ENCODE data around the gene RLF.

- no peak for TF ChIP-seq POLR2AphosphoS5 (IDR thresholded peaks at IDR 0.05; ENCODE audit: low read depth, low read length)
- no peak for TF ChIP-seq POLR2A (IDR thresholded peaks at IDR 0.05; ENCODE audit: low read depth, low read length)
Observed at GRCh38 chr1:40232444-40232843, 71.3 kb downstream of the RLF start.

Measured in GM12892 (cell line).